Measurements from ENCODE around the gene OR5A2. TPM values are rescaled to one million over a fixed set of nuclear protein-coding genes. Genes with fewer than 3 reads are reported as not detected.
"Not testable (repeated sequence)": the region's sequence is repeated elsewhere in the genome, so short reads cannot be mapped to it uniquely, and the experiment has no call there.

The OR5A2 gene, protein sequence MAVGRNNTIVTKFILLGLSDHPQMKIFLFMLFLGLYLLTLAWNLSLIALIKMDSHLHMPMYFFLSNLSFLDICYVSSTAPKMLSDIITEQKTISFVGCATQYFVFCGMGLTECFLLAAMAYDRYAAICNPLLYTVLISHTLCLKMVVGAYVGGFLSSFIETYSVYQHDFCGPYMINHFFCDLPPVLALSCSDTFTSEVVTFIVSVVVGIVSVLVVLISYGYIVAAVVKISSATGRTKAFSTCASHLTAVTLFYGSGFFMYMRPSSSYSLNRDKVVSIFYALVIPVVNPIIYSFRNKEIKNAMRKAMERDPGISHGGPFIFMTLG
- polyA plus RNA-seq: not detected

DNA sequence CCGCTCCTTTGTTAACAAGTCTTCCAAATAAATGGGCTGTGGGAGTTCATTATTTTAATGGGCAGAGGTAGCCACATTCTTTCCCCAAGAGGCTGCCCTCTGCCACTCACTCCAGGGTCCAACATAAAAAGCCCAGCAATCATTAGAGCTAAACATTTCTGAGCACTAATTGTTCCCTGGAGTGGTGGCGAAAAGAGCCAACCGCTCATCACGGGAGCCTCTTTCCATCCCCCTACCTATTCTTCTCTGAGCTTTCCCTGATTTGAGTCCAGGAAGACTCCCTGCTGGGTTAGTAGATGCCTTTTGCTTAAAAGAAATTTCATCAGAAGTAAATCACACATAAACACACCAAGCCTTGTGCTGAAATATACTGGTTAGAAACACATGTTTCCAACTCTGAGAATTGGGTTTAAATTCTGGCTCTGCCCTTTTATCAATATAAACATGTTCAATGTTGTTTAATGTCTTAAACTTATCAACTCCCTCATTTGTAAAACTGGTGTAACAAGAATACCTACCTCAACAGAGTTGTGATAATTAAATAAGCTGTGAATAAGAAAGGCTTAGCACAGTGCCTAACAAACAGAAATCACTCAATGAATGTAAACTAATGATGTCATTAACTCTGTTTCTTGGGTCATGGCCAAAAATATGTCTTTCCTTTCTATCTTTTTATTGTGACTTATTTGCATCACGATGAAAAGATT lies at the start of gene OR5A2:
Gene OR5A2, minus strand, starts transcription at position 53 of the 707 bp plus-strand sequence. CDS start 3,460 bp downstream, outside the sequence.
- no peaks in the 10 kb centered on the region for H3K9me3 Mint-ChIP-seq
- H3K4me3 Mint-ChIP-seq: no peak within 1 kb of the TSS
- peaks cover 1% of the 10 kb centered on the region for H3K36me3 Mint-ChIP-seq
- no peaks in the 10 kb centered on the region for H3K27me3 Mint-ChIP-seq
- H3K4me1 Mint-ChIP-seq: no peaks in the 10 kb centered on the region
- no peak within 1 kb of the TSS for H3K27ac Mint-ChIP-seq

DNA sequence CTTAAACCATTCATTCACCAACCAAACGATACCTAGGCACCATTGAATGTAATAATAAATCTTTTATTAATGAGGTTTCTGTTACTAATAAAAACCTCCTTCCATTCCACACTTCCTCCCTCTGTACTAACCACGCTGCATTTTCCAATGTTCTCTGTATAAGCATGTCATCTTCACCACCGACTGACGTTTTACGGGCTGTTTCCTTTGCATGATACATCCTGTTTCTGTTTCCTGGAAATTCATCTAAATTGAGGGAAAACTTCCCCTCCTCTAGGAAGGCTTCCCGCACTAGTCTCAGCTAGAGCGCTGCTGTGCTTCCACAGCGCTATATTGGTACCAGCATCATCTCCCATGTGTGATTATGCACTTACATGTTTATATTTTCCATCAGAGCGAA lies 49.0 kb upstream of the OR5A2 start:
- no peak overlapping the region for H3K4me3 Mint-ChIP-seq
- H3K4me1 Mint-ChIP-seq: peaks cover 6 to 7% (median 6%) of the 10 kb centered on the region in 3 donors
- no peak overlapping the region for H3K27ac Mint-ChIP-seq
- no peaks in the 10 kb centered on the region for H3K27me3 Mint-ChIP-seq
- no peaks in the 10 kb centered on the region for H3K36me3 Mint-ChIP-seq
- H3K9me3 Mint-ChIP-seq: no peaks in the 10 kb centered on the region

DNA sequence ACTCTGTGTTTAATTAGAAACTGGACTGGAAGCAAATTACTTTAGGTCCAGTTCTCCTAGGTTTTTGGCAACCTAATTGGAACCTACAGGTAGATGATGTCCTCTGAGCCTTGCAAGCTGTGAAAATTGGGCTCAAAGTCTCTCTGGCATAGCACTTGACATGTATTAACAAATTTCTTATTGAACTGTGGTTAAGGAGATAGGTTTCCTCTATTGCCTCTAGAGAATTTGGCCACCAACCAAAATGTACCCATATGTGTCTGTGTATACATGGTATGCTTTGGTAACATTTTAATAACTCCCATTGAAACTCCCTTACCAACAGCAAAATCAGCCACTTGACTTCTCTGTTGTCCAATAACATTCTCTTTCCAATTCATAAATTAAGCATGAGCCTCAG lies 46.8 kb upstream of the OR5A2 start, which contains the start of gene OR4D10:
Gene OR4D10, plus strand, starts transcription at position 301 of the 400 bp plus-strand sequence. CDS start 4,115 bp downstream, outside the sequence.
- H3K27me3 Mint-ChIP-seq: peaks cover 2% of the 10 kb centered on the region
- no peak within 1 kb of the TSS for H3K27ac Mint-ChIP-seq
- H3K4me3 Mint-ChIP-seq: no peak within 1 kb of the TSS
- H3K4me1 Mint-ChIP-seq: peaks cover 6 to 7% (median 6%) of the 10 kb centered on the region in 3 donors
- H3K9me3 Mint-ChIP-seq: no peaks in the 10 kb centered on the region
- H3K36me3 Mint-ChIP-seq: no peaks in the 10 kb centered on the region

DNA sequence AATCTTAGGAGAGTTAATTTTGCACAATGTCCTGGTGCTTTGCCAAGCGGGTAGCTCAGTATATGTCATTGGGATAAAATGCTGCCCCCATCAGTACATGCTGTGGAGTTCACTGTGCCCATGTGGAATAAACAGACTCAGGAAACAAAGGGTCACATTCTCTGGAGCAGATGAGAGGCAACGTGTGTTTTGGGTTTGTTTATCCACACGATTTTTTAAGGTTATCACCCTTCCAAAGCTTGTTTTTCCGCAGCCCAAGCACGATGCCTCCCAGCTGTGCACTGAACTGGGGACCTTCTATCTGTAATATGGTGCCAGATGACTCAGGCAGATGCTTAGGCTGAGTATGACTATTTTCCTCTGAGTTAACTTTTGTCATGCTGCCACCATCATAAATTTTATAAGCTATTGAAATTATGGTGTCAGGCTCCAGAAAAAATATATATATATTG lies 37.0 kb upstream of the OR5A2 start:
- H3K4me1 Mint-ChIP-seq: no peaks in the 10 kb centered on the region
- H3K36me3 Mint-ChIP-seq: no peaks in the 10 kb centered on the region
- H3K27ac Mint-ChIP-seq: no peak overlapping the region
- peaks cover 1 to 11% (median 2%) of the 10 kb centered on the region in 3 donors for H3K9me3 Mint-ChIP-seq
- peaks cover 19% of the 10 kb centered on the region for H3K27me3 Mint-ChIP-seq
- H3K4me3 Mint-ChIP-seq: no peak overlapping the region

DNA sequence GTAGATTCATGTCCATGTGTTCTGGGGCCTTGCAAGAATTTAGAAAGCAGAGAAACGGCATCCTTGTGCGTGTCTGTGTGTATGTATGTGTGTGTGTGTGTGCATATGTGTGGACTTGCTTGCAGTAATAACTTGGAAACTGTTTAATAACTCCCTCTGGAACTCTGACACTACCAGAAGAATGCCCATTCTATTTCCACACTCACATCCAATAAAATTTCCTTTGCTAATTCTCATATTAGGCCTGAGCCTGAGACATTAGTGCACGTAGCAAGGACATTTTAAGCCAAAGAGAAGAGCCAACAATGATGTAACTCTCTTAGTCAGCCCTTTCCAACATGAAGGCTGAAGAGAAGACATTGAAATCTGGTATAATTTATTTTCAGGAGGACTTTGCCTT lies 33.7 kb upstream of the OR5A2 start:
- H3K9me3 Mint-ChIP-seq: peaks cover 1 to 4% (median 2%) of the 10 kb centered on the region in 3 donors
- no peaks in the 10 kb centered on the region for H3K4me1 Mint-ChIP-seq
- no peak overlapping the region for H3K4me3 Mint-ChIP-seq
- no peaks in the 10 kb centered on the region for H3K36me3 Mint-ChIP-seq
- no peak overlapping the region for H3K27ac Mint-ChIP-seq
- peaks cover 24% of the 10 kb centered on the region for H3K27me3 Mint-ChIP-seq

DNA sequence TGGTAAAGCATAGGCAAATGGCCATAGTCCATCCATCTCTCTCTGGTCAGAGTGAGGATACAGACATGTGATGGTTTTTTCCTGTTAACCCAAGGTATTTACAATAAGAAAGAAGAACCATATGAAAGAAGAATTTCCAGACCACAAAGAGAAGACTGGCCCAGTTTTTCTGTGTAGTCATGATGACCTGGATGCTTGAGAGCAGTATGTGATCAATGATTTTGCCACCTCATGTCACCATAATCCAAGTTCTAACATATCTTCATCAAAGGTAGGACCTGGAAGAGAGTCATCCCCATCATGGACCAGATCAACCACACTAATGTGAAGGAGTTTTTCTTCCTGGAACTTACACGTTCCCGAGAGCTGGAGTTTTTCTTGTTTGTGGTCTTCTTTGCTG lies 30.4 kb upstream of the OR5A2 start, which contains the start of gene OR4D6:
Gene OR4D6, plus strand, starts transcription at position 301 of the 400 bp plus-strand sequence. Its CDS starts 0 bp downstream, at position 301.
- Mint-ChIP-seq H3K4me1 (no peaks in the 10 kb centered on the region), H3K9me3 (peaks cover 0 to 3% (median 2%) of the 10 kb centered on the region in 3 donors), H3K27ac (no peak within 1 kb of the TSS), H3K27me3 (peaks cover 21% of the 10 kb centered on the region), H3K36me3 (no peaks in the 10 kb centered on the region), H3K4me3 (no peak within 1 kb of the TSS)

DNA sequence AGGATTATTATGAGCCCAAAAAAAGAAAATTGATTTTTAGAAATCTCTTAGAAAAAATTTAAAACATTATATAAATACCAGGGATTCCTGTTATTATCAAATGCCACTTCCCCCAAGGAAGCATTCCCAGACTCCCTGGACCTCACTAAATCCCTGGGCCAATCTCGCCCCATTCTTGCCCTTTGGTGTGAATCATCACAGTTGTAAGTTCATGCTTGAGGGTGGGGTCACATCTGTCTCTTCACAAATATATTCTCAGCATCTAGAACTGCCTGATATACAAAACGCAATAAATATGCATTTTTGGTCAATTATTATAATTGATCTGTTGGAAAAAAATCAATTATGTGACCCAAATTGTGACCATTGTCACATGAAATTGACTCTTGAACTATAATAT lies 22.3 kb upstream of the OR5A2 start:
- Mint-ChIP-seq H3K36me3 (no peaks in the 10 kb centered on the region), H3K4me1 (no peaks in the 10 kb centered on the region), H3K4me3 (no peak overlapping the region), H3K27ac (no peak overlapping the region), H3K27me3 (peaks cover 5% of the 10 kb centered on the region), H3K9me3 (peaks cover 5 to 16% (median 9%) of the 10 kb centered on the region in 3 donors)

DNA sequence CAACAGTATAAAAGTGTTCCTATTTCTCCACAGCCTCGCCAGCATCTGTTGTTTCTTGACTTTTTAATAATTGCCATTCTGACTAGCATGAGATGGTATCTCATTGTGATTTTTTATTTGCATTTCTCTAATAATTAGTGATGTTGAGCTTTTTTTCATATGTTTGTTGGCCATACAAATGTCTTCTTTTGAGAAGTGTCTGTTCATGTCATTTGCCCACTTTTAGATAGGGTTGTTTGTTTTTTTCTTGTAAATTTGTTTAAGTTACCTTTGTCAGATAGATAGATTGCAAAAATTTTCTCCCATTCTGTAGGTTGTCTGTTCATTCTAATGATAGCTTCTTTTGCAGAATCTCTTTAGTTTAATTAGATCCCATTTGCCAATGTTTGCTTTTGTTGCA lies 19.4 kb upstream of the OR5A2 start:
- H3K4me1 Mint-ChIP-seq, H3K36me3 Mint-ChIP-seq, H3K27me3 Mint-ChIP-seq, H3K27ac Mint-ChIP-seq, H3K4me3 Mint-ChIP-seq: not testable (repeated sequence)
- peaks cover 5 to 14% (median 9%) of the 10 kb centered on the region in 3 donors for H3K9me3 Mint-ChIP-seq

DNA sequence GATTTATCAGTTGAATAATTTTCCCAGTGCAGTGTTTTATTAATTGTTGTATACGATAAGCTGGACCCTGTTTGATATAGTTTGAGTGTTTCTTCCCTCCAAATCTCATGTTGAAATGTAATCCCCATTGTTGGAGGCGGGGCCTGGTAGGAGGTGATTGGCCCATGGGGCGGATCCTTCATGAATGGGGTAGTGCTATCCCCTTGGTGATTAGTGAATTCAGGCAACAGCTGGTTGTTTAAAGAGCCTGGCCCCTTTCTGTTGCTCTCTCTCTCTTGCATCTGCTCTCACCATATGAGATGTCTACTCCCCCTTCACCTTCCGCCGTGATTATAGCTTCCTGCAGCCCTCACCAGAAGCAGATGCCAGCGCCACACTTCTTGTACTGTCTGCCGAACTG lies 11.6 kb upstream of the OR5A2 start:
- peaks cover 4% of the 10 kb centered on the region for H3K27me3 Mint-ChIP-seq
- no peak overlapping the region for H3K27ac Mint-ChIP-seq
- H3K36me3 Mint-ChIP-seq: no peaks in the 10 kb centered on the region
- no peak overlapping the region for H3K4me3 Mint-ChIP-seq
- no peaks in the 10 kb centered on the region for H3K4me1 Mint-ChIP-seq
- H3K9me3 Mint-ChIP-seq: no peaks in the 10 kb centered on the region

DNA sequence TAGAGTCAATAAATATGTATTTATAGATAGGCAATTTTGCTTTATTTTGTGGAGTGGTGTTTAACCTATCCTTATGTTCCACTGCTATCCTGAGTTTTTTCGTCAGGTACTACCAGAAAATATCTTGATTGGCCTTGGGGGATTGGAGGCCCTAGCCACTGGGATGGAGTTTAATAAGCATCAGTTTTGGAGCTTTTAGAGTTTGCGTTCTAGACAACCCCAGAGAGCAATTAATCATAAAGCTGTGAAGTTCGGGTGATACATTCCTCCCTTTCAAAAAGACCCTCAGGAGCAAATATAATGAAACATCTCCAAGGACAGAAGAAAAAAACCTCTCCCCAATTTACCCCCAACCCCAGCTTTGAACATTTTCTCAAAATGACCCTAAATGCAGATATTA lies 10.0 kb upstream of the OR5A2 start, which contains the start of gene OR5A1:
Gene OR5A1, plus strand, starts transcription at position 301 of the 400 bp plus-strand sequence. CDS start 6,700 bp downstream, outside the sequence.
- Mint-ChIP-seq H3K27ac (no peak within 1 kb of the TSS), H3K4me1 (no peaks in the 10 kb centered on the region), H3K36me3 (no peaks in the 10 kb centered on the region), H3K27me3 (peaks cover 3% of the 10 kb centered on the region), H3K9me3 (no peaks in the 10 kb centered on the region), H3K4me3 (no peak within 1 kb of the TSS)

DNA sequence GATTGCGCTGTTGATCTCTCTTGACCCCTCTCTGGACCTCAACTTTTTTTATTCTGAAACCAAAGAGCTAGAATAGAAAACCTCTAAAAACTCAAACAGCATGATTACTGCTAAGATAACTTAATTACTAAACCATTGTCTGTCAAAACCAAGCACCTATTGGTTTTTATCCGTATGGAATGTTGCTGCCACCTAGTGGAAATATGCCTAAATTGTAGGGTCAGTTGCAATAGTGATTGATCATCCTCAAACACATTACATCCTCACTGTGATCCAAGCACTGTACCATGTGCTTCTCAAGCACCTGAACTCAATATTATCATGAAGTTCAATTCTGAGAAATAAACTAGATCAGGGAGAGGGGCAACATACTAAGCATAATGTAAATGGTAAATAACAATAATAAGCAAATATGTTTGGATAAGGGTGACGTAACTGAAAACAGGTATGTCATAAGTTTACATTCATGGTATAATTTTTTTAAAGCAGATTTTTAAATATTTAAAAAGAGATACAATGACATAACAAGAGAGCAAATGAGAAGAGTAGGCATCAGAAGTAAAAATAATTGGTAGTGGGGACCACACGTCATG lies 3.8 kb upstream of the OR5A2 start:
- Mint-ChIP-seq H3K27me3 (peaks cover 3% of the 10 kb centered on the region), H3K4me1 (no peaks in the 10 kb centered on the region), H3K9me3 (no peaks in the 10 kb centered on the region), H3K4me3 (no peak overlapping the region), H3K36me3 (no peaks in the 10 kb centered on the region), H3K27ac (no peak overlapping the region)

DNA sequence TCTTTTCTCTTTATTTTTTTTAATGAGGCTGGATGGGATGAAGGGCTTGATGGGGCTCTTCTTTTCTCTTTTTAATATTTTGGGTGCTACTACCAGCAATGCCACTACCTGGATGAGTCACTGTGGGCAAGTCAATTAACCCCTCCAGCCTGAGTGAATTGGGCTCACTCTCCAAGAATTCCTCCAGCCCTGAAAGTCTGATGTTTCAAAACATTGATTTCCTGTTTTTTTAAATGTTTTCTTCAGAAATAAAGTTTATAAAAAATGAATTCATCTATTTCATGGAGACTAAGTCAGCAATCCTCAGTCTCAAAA lies 812 bp upstream of the OR5A2 start:
- no peaks in the 10 kb centered on the region for H3K4me1 Mint-ChIP-seq
- H3K27ac Mint-ChIP-seq: no peak overlapping the region
- H3K27me3 Mint-ChIP-seq: no peaks in the 10 kb centered on the region
- H3K9me3 Mint-ChIP-seq: no peaks in the 10 kb centered on the region
- H3K4me3 Mint-ChIP-seq: no peak overlapping the region
- peaks cover 1% of the 10 kb centered on the region for H3K36me3 Mint-ChIP-seq

DNA sequence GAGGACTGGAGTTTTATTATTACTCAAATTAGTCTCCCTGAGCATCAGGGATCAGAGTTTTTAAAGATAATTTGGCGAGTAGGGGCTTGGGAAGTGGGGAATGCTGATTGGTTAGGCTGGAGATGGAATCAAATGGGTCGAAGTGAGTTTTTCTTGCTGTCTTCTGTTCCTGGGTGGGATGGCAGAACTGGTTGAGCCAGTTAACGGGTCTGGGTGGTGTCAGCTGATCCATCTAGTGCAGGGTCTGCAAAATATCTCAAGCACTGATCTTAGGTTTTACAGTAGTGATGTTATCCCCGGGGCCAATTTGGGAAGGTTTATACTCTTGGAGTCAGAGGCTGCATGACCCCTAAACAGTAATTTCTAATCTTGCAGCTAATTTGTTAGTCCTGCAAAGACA lies 1.1 kb downstream of the OR5A2 start:
- Mint-ChIP-seq H3K36me3 (peaks cover 1% of the 10 kb centered on the region), H3K4me1 (no peaks in the 10 kb centered on the region), H3K4me3 (no peak overlapping the region), H3K27ac (no peak overlapping the region), H3K9me3 (no peaks in the 10 kb centered on the region), H3K27me3 (no peaks in the 10 kb centered on the region)

DNA sequence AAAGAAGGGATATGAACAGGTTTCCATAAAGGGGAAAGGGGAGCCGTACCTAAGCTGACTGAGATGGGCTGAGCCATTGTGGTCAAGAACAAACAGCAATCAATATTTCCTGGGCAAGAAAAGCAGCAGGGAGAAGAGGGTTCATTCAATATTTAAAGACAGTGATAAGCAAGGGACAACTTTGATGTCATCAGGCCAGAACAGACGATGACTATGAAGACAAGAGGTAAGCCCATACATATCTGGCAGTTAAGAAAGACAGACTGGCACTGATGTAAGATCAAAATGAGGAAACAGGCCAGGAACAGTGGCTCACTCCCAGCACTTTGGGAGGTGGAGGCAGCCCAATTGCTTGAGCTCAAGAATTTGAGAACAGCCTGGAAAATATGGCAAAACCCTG lies 2.4 kb downstream of the OR5A2 start:
- Mint-ChIP-seq H3K9me3 (no peaks in the 10 kb centered on the region), H3K27ac (no peak overlapping the region), H3K36me3 (peaks cover 1% of the 10 kb centered on the region), H3K4me1 (no peaks in the 10 kb centered on the region), H3K4me3 (no peak overlapping the region), H3K27me3 (no peaks in the 10 kb centered on the region)

DNA sequence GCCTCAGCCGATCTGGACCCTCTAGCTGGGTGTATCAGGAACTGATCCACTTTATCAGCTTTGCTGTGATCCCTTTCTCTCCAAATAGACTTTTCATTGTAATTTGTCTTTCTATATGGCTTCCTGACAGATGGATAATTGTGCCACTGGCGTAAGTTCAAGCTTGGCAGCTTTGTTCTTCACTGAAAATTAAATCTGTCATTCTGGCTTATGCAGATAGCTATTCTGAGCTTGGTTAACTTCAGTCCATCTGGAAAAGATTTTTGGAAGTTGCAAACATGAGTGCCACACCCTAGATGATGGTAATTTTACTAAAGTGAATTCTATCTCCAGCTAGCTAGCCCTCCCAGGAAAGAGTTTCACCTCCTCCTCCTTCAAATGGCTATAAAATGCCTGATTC lies 8.1 kb downstream of the OR5A2 start:
- H3K27ac Mint-ChIP-seq: no peak overlapping the region
- H3K4me3 Mint-ChIP-seq: no peak overlapping the region
- peaks cover 5 to 20% (median 12%) of the 10 kb centered on the region in 3 donors for H3K4me1 Mint-ChIP-seq
- H3K36me3 Mint-ChIP-seq: peaks cover 4% of the 10 kb centered on the region
- peaks cover 0 to 2% (median 0%) of the 10 kb centered on the region in 3 donors for H3K9me3 Mint-ChIP-seq
- H3K27me3 Mint-ChIP-seq: peaks cover 15% of the 10 kb centered on the region

All from IgD-negative memory B cell (primary cell).